WTC11 (cell line): ENCODE measurements around the gene SYT8. TPM values are rescaled to one million over a fixed set of nuclear protein-coding genes. Genes with fewer than 3 reads are reported as not detected.

ENCODE experiments used
- ATAC-seq: fragments of 200-7000 bp; cut with Tn5 transposase; 2 replicates; pipeline ENCODE4 v1.10.0; 2021; ENCODE audit warnings: mild to moderate bottlenecking, moderate library complexity
- CTCF ChIA-PET: fragments of 300-600 bp; sonication (Branson Sonifier 250); formaldehyde crosslinking; loops from one replicate; lab custom pipeline; 2021; ENCODE audit warnings: antibody characterized with exemption; lab: Charles Lee
- POLR2A ChIA-PET: fragments of 350-600 bp; sonication (Branson Sonifier 250); formaldehyde crosslinking; loops from one replicate; lab custom pipeline; 2021; ENCODE audit warnings: antibody characterized with exemption; lab: Charles Lee
- DNase-seq: peaks from one replicate; pipeline ENCODE4 v3.0.0; 2021; ENCODE audit warnings: low spot score
- H3K27ac Mint-ChIP-seq: 2 replicates; pipeline ENCODE4 v1.8.0; 2021; ENCODE audit warnings: mixed read lengths
- H3K27me3 Mint-ChIP-seq: 2 replicates; pipeline ENCODE4 v1.8.0; 2021; ENCODE audit warnings: low read depth, mild to moderate bottlenecking, moderate library complexity, mixed read lengths
- H3K36me3 Mint-ChIP-seq: 2 replicates; pipeline ENCODE4 v1.8.0; 2021; ENCODE audit warnings: mixed read lengths
- H3K4me1 Mint-ChIP-seq: 2 replicates; pipeline ENCODE4 v1.8.0; 2022; ENCODE audit warnings: mixed read lengths
- H3K4me3 Mint-ChIP-seq: 2 replicates; pipeline ENCODE4 v1.8.0; 2021; ENCODE audit warnings: mild to moderate bottlenecking, moderate library complexity, mixed read lengths
- H3K9me3 Mint-ChIP-seq: 2 replicates; pipeline ENCODE4 v1.8.0; 2021; ENCODE audit warnings: mixed read lengths
- AR ChIP-seq: fragments of 250-450 bp; sonication (Bioruptor Pico); IDR thresholded peaks from 2 replicates; pipeline ENCODE4 v1.9.0; 2021; ENCODE audit warnings: mild to moderate bottlenecking
- GRHL2 ChIP-seq: fragments of 250-450 bp; sonication (Bioruptor Pico); IDR thresholded peaks from 2 replicates; pipeline ENCODE4 v1.8.0; 2022; ENCODE audit warnings: mild to moderate bottlenecking, moderate library complexity; ENCODE audit not compliant: insufficient replicate concordance, severe bottlenecking
- MXD4 ChIP-seq: fragments of 250-450 bp; sonication (Bioruptor Pico); IDR thresholded peaks from 2 replicates; pipeline ENCODE4 v1.8.0; 2021; ENCODE audit warnings: mild to moderate bottlenecking, moderate library complexity, borderline replicate concordance
- NFATC4 ChIP-seq: fragments of 250-450 bp; sonication (Bioruptor Pico); IDR thresholded peaks from 2 replicates; pipeline ENCODE4 v1.9.0; 2021; ENCODE audit warnings: mild to moderate bottlenecking
- NFYB ChIP-seq: sonication (generic); formaldehyde crosslinking; conservative IDR thresholded peaks from 2 replicates; pipeline ENCODE4 v1.8.0; 2022; ENCODE audit warnings: low read depth, missing genetic modification reagents
- TCF7 ChIP-seq: sonication (generic); formaldehyde crosslinking; IDR thresholded peaks from 2 replicates; pipeline ENCODE4 v1.8.0; 2022; ENCODE audit warnings: mild to moderate bottlenecking, low read depth, missing genetic modification reagents, moderate library complexity
- ZNF121 ChIP-seq: sonication (generic); formaldehyde crosslinking; IDR thresholded peaks from 2 replicates; pipeline ENCODE4 v1.8.0; 2023; ENCODE audit warnings: missing genetic modification reagents
- ZNF281 ChIP-seq: sonication (generic); formaldehyde crosslinking; IDR thresholded peaks from 2 replicates; pipeline ENCODE4 v1.8.0; 2023; ENCODE audit warnings: mild to moderate bottlenecking, missing genetic modification reagents
- total RNA-seq: library from RNA; stranded (reverse); gene quantifications from 3 replicates; pipeline ENCODE4 v1.2.3, GENCODE V29; 2021
- TF ChIP-seq, protein P1 (sequence below): sonication (generic); formaldehyde crosslinking; IDR thresholded peaks from 2 replicates; pipeline ENCODE4 v1.8.1; 2023; ENCODE audit warnings: mild to moderate bottlenecking, missing genetic modification reagents
- TF ChIP-seq, protein P2 (sequence below): fragments of 250-450 bp; sonication (Bioruptor Pico); IDR thresholded peaks from 2 replicates; pipeline ENCODE4 v1.8.0; 2021; ENCODE audit warnings: mild to moderate bottlenecking
- TF ChIP-seq, protein P3 (sequence below): fragments of 250-450 bp; sonication (Bioruptor Pico); IDR thresholded peaks from 2 replicates; pipeline ENCODE4 v1.9.0; 2021; ENCODE audit warnings: mild to moderate bottlenecking, borderline replicate concordance
- TF ChIP-seq, protein P4 (sequence below): sonication (generic); formaldehyde crosslinking; IDR thresholded peaks from 2 replicates; pipeline ENCODE4 v1.8.1; 2023; ENCODE audit warnings: mild to moderate bottlenecking, missing genetic modification reagents, moderate library complexity
- TF ChIP-seq, protein P5 (sequence below): sonication (generic); formaldehyde crosslinking; conservative IDR thresholded peaks from 2 replicates; pipeline ENCODE4 v1.8.1; 2023; ENCODE audit warnings: mild to moderate bottlenecking, low read depth, missing genetic modification reagents, moderate library complexity

SYT8 gene
- total RNA-seq, 1 experiment from 2014 or later, result 0.37 TPM

DNA sequence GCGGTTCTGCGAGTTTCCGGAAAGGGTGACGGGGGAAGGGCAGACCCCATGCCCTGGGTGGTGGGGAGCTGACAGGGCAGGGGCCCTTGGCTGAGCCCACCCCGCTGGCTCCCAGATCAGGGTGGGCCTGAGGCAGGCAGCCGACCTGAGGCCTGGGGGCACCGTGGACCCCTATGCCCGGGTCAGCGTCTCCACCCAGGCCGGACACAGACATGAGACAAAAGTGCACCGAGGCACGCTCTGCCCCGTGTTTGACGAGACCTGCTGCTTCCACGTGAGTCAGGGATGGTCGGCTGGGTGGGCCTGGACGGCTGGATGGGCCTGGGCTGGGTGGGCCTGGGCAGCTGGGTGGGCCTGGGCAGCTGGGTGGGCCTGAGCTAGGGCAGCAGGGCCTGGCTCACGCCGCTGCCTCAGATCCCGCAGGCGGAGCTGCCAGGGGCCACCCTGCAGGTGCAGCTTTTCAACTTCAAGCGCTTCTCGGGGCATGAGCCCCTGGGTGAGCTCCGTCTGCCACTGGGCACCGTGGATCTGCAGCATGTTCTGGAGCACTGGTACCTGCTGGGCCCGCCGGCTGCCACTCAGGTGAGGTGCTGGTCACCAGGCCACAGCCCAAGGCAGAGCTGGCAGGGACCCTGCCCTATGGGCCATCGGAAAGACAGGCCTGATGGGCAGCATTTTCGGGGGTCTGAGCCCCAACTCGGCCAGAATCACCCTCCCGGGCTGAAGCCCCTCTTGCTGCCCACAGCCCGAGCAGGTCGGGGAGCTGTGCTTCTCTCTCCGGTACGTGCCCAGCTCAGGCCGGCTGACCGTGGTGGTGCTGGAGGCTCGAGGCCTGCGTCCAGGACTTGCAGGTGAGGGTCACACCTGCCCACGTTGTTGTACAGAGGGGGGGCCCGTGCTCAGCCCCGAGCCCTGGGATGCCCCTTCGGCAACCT, 1.5 kb downstream of the SYT8 start:
- no peak for ATAC-seq
- TF ChIP-seq, protein P1, sequence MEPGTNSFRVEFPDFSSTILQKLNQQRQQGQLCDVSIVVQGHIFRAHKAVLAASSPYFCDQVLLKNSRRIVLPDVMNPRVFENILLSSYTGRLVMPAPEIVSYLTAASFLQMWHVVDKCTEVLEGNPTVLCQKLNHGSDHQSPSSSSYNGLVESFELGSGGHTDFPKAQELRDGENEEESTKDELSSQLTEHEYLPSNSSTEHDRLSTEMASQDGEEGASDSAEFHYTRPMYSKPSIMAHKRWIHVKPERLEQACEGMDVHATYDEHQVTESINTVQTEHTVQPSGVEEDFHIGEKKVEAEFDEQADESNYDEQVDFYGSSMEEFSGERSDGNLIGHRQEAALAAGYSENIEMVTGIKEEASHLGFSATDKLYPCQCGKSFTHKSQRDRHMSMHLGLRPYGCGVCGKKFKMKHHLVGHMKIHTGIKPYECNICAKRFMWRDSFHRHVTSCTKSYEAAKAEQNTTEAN (CRISPR knock-in tag), result no peak
- TF ChIP-seq AR (CRISPR knock-in tag) (no peak), ZNF121 (CRISPR knock-in tag) (no peak), MXD4 (no peak), ZNF281 (CRISPR knock-in tag) (no peak), NFATC4 (CRISPR knock-in tag) (no peak), NFYB (CRISPR knock-in tag) (no peak), GRHL2 (CRISPR knock-in tag) (no peak), TCF7 (CRISPR knock-in tag) (no peak)
- TF ChIP-seq, protein P2, sequence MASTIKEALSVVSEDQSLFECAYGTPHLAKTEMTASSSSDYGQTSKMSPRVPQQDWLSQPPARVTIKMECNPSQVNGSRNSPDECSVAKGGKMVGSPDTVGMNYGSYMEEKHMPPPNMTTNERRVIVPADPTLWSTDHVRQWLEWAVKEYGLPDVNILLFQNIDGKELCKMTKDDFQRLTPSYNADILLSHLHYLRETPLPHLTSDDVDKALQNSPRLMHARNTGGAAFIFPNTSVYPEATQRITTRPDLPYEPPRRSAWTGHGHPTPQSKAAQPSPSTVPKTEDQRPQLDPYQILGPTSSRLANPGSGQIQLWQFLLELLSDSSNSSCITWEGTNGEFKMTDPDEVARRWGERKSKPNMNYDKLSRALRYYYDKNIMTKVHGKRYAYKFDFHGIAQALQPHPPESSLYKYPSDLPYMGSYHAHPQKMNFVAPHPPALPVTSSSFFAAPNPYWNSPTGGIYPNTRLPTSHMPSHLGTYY (CRISPR knock-in tag), result no peak
- TF ChIP-seq, protein P3, sequence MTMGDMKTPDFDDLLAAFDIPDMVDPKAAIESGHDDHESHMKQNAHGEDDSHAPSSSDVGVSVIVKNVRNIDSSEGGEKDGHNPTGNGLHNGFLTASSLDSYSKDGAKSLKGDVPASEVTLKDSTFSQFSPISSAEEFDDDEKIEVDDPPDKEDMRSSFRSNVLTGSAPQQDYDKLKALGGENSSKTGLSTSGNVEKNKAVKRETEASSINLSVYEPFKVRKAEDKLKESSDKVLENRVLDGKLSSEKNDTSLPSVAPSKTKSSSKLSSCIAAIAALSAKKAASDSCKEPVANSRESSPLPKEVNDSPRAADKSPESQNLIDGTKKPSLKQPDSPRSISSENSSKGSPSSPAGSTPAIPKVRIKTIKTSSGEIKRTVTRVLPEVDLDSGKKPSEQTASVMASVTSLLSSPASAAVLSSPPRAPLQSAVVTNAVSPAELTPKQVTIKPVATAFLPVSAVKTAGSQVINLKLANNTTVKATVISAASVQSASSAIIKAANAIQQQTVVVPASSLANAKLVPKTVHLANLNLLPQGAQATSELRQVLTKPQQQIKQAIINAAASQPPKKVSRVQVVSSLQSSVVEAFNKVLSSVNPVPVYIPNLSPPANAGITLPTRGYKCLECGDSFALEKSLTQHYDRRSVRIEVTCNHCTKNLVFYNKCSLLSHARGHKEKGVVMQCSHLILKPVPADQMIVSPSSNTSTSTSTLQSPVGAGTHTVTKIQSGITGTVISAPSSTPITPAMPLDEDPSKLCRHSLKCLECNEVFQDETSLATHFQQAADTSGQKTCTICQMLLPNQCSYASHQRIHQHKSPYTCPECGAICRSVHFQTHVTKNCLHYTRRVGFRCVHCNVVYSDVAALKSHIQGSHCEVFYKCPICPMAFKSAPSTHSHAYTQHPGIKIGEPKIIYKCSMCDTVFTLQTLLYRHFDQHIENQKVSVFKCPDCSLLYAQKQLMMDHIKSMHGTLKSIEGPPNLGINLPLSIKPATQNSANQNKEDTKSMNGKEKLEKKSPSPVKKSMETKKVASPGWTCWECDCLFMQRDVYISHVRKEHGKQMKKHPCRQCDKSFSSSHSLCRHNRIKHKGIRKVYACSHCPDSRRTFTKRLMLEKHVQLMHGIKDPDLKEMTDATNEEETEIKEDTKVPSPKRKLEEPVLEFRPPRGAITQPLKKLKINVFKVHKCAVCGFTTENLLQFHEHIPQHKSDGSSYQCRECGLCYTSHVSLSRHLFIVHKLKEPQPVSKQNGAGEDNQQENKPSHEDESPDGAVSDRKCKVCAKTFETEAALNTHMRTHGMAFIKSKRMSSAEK (CRISPR knock-in tag), result no peak
- TF ChIP-seq, protein P4, sequence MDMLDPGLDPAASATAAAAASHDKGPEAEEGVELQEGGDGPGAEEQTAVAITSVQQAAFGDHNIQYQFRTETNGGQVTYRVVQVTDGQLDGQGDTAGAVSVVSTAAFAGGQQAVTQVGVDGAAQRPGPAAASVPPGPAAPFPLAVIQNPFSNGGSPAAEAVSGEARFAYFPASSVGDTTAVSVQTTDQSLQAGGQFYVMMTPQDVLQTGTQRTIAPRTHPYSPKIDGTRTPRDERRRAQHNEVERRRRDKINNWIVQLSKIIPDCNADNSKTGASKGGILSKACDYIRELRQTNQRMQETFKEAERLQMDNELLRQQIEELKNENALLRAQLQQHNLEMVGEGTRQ (CRISPR knock-in tag), result no peak
- TF ChIP-seq, protein P5, sequence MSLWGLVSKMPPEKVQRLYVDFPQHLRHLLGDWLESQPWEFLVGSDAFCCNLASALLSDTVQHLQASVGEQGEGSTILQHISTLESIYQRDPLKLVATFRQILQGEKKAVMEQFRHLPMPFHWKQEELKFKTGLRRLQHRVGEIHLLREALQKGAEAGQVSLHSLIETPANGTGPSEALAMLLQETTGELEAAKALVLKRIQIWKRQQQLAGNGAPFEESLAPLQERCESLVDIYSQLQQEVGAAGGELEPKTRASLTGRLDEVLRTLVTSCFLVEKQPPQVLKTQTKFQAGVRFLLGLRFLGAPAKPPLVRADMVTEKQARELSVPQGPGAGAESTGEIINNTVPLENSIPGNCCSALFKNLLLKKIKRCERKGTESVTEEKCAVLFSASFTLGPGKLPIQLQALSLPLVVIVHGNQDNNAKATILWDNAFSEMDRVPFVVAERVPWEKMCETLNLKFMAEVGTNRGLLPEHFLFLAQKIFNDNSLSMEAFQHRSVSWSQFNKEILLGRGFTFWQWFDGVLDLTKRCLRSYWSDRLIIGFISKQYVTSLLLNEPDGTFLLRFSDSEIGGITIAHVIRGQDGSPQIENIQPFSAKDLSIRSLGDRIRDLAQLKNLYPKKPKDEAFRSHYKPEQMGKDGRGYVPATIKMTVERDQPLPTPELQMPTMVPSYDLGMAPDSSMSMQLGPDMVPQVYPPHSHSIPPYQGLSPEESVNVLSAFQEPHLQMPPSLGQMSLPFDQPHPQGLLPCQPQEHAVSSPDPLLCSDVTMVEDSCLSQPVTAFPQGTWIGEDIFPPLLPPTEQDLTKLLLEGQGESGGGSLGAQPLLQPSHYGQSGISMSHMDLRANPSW, result no peak
- Mint-ChIP-seq H3K4me1 (0 out of 2 replicates have a peak, but pooled peaks cover 2% of the 10 kb centered on the region), H3K27me3 (peaks cover 5% of the 10 kb centered on the region), H3K36me3 (no peaks in the 10 kb centered on the region), H3K9me3 (no peaks in the 10 kb centered on the region), H3K4me3 (no peak overlapping the region), H3K27ac (no peak overlapping the region)
- ChIA-PET POLR2A (no interaction called here), CTCF (interaction anchor here (0.9 to 7.8 kb wide), 10 partner anchors 11 to 314 kb away, joined by 3 to 190 read pairs (median 10); no protein-coding TSS in a partner anchor)
- no peak for DNase-seq
